Activated naive CD4-positive, alpha-beta T cell (primary cell): ENCODE results near the gene HS2ST1.
"Not testable (repeated sequence)": the region's sequence is repeated elsewhere in the genome, so short reads cannot be mapped to it uniquely, and the experiment has no call there.

Experiments
- DNase-seq, 4 experiments: peaks; one replicate each; lab custom pipeline; 2025; lab: John Stamatoyannopoulos, UW

Gene HS2ST1

GRCh38 chr1:86925742-86926141 is 11.3 kb downstream of the HS2ST1 start:
- no peak for DNase-seq

DNA sequence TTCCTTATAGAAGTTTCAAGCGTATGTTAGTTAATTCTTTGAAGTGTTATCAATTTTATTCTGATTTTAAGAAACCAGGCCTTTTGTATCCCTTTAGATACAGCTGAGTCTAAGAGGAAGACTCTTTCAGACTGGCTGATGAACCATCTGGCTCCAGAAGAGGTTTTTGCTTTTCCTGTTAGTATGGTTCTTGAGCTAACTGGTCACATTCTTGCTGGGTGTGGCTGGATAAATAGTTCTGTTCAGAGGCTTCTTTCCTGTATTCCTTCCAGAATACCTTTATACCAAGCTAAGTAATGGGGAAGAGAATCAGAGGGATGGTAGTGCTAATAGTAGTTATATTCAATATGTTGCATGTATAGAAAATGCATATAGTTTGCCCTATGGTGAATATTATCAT is 12.4 kb downstream of the HS2ST1 start:
- no peak for DNase-seq

- DNase-seq = no peak
Measured at GRCh38 chr1:86928819-86929218, 14.4 kb downstream of the HS2ST1 start.

- no peak for DNase-seq
Measured at GRCh38 chr1:86933051-86933450, 18.6 kb downstream of the HS2ST1 start.

GRCh38 chr1:86933562-86934377 is 19.3 kb downstream of the HS2ST1 start:
- no peak for DNase-seq

- DNase-seq = no peak
Measured at GRCh38 chr1:86938450-86938849, 24.0 kb downstream of the HS2ST1 start.

DNA sequence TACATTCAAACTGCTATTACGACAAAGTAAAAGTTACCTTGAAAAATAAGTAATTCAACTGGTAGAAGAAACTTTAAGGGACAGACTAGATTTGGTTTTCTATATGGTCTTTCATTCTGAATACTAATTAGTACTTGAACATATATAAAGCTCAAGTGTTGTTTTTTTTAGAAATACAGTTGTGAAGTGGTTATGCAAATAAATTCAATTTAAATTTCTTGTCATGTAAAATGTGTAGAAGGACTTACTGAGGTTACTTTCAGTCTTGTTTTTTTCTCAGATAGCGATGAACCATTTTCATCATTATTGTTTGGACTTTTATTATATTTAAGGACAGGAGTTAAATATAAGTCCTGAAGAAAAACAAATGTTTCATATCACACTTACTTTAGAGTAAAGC is 24.4 kb downstream of the HS2ST1 start:
- DNase-seq = no peak

GRCh38 chr1:86939406-86939805 is 25.0 kb downstream of the HS2ST1 start:
- no peak for DNase-seq

- DNase-seq = no peak
Measured at GRCh38 chr1:86940599-86940998, 26.2 kb downstream of the HS2ST1 start.

DNA sequence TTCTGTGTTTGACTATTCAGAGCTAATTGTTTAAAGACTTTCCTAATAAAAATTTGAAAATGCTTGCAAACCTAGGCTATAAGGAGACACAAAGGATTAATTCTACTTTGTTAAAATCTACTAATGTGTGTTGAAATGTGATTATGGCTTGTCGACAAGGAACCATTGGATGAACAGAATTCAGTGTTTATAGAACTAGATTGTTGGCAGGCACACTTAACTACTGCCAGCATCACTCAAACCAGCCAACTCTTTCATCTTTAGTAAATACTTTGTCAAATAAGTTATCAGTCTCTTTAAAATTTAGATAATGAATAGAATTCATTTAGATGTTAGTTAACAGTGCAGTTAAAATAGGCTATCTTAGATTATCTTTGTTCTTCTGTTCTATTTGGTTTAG is 27.6 kb downstream of the HS2ST1 start:
- no peak for DNase-seq

DNA sequence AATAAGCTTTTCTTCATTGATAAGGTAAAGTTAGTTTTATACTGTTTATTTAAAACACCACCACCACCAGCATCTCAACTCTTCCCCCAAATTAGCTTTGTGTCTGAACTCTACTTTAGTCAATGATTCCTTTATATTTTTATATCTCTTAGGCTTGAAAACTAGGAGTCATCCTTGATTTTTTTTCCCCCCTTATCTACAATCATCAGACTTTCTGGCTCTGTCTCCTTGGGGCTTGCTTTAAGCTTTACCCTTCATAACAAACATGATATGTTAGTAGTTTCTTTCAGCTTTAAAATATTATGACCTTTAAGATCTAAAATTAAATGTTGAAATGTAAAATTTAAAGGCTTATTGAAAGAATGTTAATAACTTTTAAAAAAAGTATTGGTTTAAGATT is 28.3 kb downstream of the HS2ST1 start:
- no peak for DNase-seq

- DNase-seq = no peak
Measured at GRCh38 chr1:86948212-86948611, 33.8 kb downstream of the HS2ST1 start.

DNA sequence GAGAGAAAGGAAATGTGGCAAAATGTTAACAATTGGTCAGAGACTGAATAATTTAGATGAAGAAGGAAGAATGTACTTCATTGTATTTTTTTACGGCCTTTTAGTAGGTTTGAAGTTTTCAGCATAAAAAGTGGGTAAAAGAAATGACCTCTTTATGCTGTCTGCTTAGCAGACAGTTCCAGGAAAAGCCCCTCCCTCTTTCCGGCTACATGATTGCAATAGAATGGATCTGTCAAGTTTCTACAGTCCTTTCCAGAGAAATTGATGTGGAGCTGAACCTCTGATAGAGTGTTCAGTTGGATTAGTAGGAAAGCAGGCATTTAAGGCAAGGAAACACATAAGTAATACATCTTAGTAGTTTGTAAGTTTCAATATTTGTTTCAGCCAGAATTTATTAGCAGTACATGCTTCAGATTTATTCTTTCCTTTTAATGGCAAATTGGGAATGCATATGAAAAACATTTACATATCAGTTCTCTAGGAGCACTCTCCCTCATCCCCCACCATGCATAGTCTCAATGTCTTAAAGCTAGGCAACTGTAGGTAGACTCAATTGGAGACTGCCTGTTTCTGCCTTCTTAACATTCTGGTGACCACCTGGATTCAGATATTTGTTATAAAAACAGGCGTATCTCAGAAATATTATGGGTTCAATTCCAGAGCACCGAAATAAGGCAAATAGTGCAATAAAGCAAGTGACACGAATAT is 36.4 kb downstream of the HS2ST1 start:
- no peak for DNase-seq

- DNase-seq = no peak
Measured at GRCh38 chr1:86951430-86951829, 37.0 kb downstream of the HS2ST1 start.

DNA sequence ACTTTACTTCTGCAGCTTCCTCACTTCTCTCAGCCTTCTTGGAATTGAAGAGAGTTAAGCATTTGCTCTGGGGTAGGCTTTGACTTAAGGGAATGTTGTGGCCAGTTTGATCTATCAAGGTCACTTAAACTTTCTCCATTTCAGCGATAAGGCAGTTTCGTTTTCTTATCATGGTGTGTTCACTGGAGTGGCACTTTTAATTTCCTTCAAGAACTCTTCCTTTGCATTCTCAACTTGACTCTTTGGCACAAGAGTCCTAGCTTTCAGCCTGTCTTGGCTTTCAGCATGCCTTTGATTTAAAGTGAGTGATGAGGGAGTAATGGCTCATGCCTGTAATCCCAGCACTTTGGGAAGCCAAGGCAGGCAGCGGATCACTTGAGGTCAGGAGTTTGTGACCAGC is 38.7 kb downstream of the HS2ST1 start:
- no peak for DNase-seq

- DNase-seq = no peak
Measured at GRCh38 chr1:86955678-86956077, 41.2 kb downstream of the HS2ST1 start.

GRCh38 chr1:86956221-86956620 is 41.8 kb downstream of the HS2ST1 start:
- no peak for DNase-seq

GRCh38 chr1:86957221-86957620 is 42.8 kb downstream of the HS2ST1 start:
- no peak for DNase-seq

DNA sequence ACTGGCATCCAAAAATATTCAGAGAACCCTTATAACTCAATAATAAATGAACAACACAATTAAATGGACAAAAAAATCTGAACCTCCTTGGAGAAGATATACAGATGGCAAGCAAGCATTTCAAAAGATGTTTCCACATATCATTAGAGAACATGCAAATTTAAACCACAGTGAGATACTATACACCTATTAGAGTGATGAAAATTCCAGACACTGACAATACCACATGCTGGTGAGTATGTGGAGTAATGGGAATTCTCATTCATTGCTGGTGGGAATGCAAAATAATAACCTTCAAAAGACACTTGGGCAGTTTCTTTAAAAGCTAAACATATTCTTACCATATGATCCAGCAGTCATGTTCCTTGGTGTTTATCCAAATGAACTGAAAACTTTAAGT is 46.1 kb downstream of the HS2ST1 start:
- DNase-seq = no peak

DNA sequence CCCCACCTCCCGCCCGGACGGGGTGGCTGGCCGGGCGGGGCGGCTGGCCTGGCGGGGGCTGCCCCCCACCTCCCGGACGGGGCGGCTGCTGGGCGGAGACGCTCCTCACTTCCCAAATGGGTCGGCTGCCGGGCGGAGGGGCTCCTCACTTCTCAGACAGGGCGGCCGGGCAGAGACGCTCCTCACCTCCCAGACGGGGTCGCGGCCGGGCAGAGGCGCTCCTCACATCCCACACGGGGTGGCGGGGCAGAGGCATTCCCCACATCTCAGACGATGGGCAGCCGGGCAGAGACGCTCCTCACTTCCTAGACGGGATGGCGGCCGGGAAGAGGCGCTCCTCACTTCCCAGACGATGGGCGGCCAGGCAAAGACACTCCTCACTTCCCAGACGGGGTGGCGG is 49.4 kb downstream of the HS2ST1 start:
- not testable (repeated sequence) for DNase-seq

- no peak for DNase-seq
Measured at GRCh38 chr1:86965012-86965826, 50.8 kb downstream of the HS2ST1 start.

DNA sequence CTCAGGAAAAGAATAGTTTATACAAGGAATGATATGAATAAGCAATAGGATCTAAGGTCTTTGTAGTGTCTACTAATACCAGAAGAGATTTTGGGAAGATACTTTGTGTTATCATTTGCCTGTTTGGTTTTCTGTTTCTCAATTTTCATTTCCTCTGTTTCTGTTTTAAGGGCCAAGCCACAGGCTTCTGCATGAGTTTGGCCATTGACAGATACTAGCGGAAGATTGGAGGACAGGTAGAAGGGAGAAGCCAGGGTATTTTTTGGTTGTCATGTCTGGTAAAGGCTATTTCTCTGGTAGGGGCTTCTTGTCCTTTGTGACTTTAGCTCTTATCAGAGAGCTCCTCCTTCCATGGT is 51.4 kb downstream of the HS2ST1 start:
- DNase-seq = no peak

GRCh38 chr1:86970938-86971337 is 56.5 kb downstream of the HS2ST1 start:
- DNase-seq = no peak
